Motor neuron (in vitro differentiated cells): ENCODE results near the gene SS18L1. TPM values are rescaled to one million over a fixed set of nuclear protein-coding genes. Genes with fewer than 3 reads are reported as not detected.

Experiments used
- ATAC-seq, 8 experiments: fragments of 200-7000 bp; cut with Tn5 transposase; replicated peaks in 6 of 8; 2 replicates each; pipeline ENCODE4 v1.8.0; 2021; ENCODE audit warnings: mild to moderate bottlenecking in 8 of 8, moderate library complexity in 8 of 8
- H3K27ac ChIP-seq, 2 donors: fragments of 250-450 bp; sonication (Bioruptor Pico); 2 replicates each; pipeline ENCODE4 v1.9.0; 2021; ENCODE audit warnings: antibody characterized with exemption in 2 of 2, mild to moderate bottlenecking in 2 of 2, moderate library complexity in 1 of 2
- H3K4me1 ChIP-seq, 2 donors: fragments of 250-450 bp; sonication (Bioruptor Pico); replicated peaks in 1 of 2; 2 replicates each; pipeline ENCODE4 v1.6.1; 2021; ENCODE audit warnings: antibody characterized with exemption in 2 of 2, mild to moderate bottlenecking in 2 of 2, moderate library complexity in 1 of 2
- H3K4me3 ChIP-seq, 5 donors: fragments of 250-450 bp; sonication (Bioruptor Pico); 2 replicates each; pipeline ENCODE4 v1.9.0; 2021; ENCODE audit warnings: antibody characterized with exemption in 5 of 5, mild to moderate bottlenecking in 5 of 5, moderate library complexity in 4 of 5
- WGBS, 10 experiments: fragments of 450-650 bp; shearing (Covaris generic); methylation state at CpG; one replicate each; pipeline ENCODE4 v1.0.0; 2022; 5-methylcytosine and 5-hydroxymethylcytosine counted together
- in situ Hi-C, 9 experiments: fragments of 400-800 bp; cut with MboI; loops; one replicate each; pipeline ENCODE4 v1.15.0; 2021; ENCODE audit warnings: low sequenced_read_pairs in 9 of 9, low pct_unique_long_range_greater_than_20kb in 2 of 9; ENCODE audit not compliant: unreplicated experiment in 9 of 9
- total RNA-seq, 8 experiments: library from RNA; unstranded; fragments of 300-600 nt; gene quantifications; 2 replicates each; pipeline versions ENCODE4 v1.2.3 to v1.2.4, GENCODE V29; 2022

The SS18L1 gene
- total RNA-seq, 8 experiments from 2014 or later = 9.5 to 32.0 (median 29.5) TPM

DNA sequence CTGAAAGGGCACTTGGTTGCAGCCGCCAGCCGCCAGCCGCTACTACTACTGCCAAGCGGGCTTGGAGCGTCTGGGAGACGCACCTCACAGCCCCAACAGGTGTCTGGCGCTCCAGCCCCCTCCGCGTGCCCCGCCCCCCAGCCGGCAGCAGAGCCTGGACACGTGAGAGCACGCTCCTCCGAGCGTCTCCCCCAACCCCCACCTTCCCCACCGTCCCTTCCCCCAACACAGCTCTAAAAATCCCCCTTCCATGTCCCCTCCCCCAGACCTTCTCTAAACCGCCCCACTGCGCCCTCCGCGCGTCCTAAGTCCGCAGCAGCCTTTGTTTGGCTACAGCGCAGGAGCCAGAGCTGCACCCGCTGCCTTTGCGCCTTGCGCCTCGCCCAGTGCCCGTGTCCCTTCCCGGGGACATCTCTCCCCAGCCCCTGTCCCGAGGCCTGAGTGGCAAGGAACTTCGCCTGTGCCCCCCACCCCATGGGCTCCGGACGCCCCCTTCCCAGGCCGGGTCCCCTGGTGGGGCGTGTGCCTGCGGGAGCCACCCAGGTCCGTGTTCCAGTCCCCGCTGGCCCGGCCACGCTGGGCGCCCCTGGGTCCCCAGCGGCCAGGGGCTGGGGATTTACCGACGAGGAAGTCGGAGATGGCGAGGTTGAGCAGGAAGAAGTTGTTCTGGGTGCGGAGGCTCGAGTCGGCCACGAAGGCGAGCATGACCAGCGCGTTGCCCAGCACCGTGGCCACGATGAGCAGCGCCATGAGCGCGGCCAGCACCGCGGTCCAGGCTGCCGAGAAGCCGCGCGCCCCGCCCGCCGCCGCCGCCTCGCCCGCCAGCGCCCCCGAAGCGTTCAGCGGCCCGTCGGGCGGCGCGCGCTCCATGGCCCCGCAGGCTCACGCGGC, 75.8 kb downstream of the SS18L1 start:
- H3K4me1 ChIP-seq = peaks cover 23 to 27% of the 10 kb centered on the region in 2 donors
- WGBS, 10 experiments = 3% methylated on average over 6 of the region's 84 CpGs; no CpG with 5 or more reads in 9 of the 10 experiments
- peak overlapping the region; percentile 37 to 53 (median 45) for H3K4me3 ChIP-seq
- H3K27ac ChIP-seq = no peak overlapping the region
- peak; percentile 19 to 66 (median 51) for ATAC-seq
- in situ Hi-C loops = no loop called here

GRCh38 chr20:62219992-62220665, 76.6 kb downstream of the SS18L1 start, which contains the start of gene HRH3:
HRH3 (minus strand) TSS chr20:62220278; CDS start chr20:62219970, 308 bp downstream.
- peak; percentile 72 to 90 (median 78) for ATAC-seq
- H3K27ac ChIP-seq = no peak within 1 kb of the TSS
- no CpG with 5 or more reads among the region's 84 CpGs for WGBS, 10 experiments
- H3K4me1 ChIP-seq = peaks cover 23 to 27% of the 10 kb centered on the region in 2 donors
- in situ Hi-C loops = no loop called here
- peak within 1 kb of the TSS; percentile 37 to 53 (median 45) for H3K4me3 ChIP-seq

- 0 to 3% (median 0%) methylated on average over 1 to 11 of the region's 46 CpGs; no CpG with 5 or more reads in 7 of the 10 experiments for WGBS, 10 experiments
Observed at GRCh38 chr20:62220666-62221568, 77.3 kb downstream of the SS18L1 start.

DNA sequence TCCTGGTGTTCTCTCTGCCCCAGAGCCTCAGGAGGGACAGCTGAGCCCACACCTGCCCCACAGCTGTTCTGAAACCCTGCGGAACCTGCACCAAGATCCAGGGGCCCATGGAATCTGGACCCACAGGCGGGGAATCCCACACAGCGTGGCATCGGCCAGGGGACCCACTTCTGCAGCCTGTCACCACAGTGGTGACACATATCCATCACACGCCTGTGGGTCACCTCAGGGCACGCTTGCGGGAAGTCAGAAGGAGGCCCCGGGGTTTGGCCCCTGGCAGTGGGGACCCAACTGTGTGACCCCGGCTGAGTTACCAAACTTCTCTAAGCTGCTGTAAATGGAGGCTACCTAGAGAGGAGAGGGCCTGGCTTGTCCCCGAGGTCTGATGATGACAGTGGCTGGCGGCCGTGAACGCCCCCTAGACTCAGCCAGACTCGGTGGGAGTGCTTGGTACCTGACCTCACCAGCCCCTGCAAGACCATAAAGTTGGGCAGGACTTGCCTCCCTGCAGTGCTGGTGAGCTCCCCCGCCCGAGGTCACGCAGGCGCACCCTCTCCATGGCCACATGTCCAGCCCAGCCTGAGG, 78.8 kb downstream of the SS18L1 start:
- Histone ChIP-seq H3K27ac (no peak overlapping the region), H3K4me1 (peaks cover 24 to 27% of the 10 kb centered on the region in 2 donors), H3K4me3 (no peak overlapping the region)
- WGBS, 10 experiments = 31 to 100% (median 57%) methylated on average over 1 to 4 of the region's 18 CpGs; no CpG with 5 or more reads in 6 of the 10 experiments
- no peak for ATAC-seq
- in situ Hi-C loops = no loop called here

More at GRCh38 chr20:62220666-62221568, 77.3 kb downstream of the SS18L1 start:
- ATAC-seq = peak in 5 of 8 experiments; percentile 10 to 39 (median 25)
- Histone ChIP-seq H3K4me1 (peaks cover 23 to 27% of the 10 kb centered on the region in 2 donors), H3K4me3 (peak overlapping the region; percentile 37 to 53 (median 45)), H3K27ac (no peak overlapping the region)
- in situ Hi-C loops = no loop called here

DNA sequence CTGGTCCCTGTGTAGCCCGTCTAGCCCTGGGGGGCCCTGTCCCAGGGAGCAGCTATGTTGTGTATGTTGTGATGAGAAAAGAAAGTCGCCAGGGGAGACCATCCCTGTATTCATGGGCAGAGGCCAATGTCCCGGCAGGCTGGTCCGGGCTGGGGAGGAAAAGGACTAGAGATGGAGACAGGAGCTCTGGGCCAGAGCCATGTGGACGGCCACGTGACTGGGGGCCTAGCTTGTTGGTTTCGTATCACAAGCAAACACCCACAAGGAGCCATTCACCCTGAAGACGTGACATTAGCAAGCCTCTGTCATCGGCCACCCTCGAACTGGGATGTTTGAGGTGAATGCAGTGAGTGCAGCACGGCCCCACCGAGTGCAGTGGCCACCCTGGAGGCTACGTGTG, 79.4 kb downstream of the SS18L1 start:
- in situ Hi-C loops = no loop called here
- 30 to 80% (median 40%) methylated on average over 1 to 9 of the region's 13 CpGs; no CpG with 5 or more reads in 5 of the 10 experiments for WGBS, 10 experiments
- H3K27ac ChIP-seq = no peak overlapping the region
- H3K4me3 ChIP-seq = no peak overlapping the region
- peaks cover 24 to 29% of the 10 kb centered on the region in 2 donors for H3K4me1 ChIP-seq
- ATAC-seq = no peak

DNA sequence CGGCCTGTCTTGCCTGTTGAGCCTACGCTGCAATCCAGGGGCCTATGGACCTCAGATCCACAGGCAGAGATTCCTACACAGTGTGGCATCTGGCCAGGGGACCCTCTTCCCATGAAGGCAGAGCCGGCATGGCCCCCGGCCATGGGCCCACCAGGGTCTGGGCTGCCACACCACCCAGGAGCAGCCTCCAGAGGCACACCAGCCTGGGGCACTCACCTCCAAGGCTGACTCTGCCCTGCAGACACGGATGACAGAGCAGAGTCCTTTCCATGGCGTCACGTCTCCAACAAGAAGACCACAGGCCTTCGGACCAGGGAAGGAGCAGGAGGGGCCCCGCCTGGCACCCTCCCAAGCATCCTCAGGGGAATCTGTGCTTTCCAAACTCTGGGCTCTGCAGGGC, 80.0 kb downstream of the SS18L1 start:
- no peak for ATAC-seq
- Histone ChIP-seq H3K4me1 (peaks cover 18 to 24% of the 10 kb centered on the region in 2 donors), H3K4me3 (no peak overlapping the region), H3K27ac (no peak overlapping the region)
- in situ Hi-C loops = no loop called here
- 0 to 90% (median 60%) methylated on average over 1 to 2 of the region's 9 CpGs; no CpG with 5 or more reads in 4 of the 10 experiments for WGBS, 10 experiments

- in situ Hi-C loops = no loop called here
- Histone ChIP-seq H3K4me1 (peaks cover 14 to 22% of the 10 kb centered on the region in 2 donors), H3K4me3 (no peak overlapping the region), H3K27ac (no peak overlapping the region)
- WGBS, 10 experiments = 40 to 55% (median 48%) methylated on average over 1 to 8 of the region's 21 CpGs; no CpG with 5 or more reads in 7 of the 10 experiments
- no peak for ATAC-seq
Observed at GRCh38 chr20:62224113-62224855, 80.7 kb downstream of the SS18L1 start.

DNA sequence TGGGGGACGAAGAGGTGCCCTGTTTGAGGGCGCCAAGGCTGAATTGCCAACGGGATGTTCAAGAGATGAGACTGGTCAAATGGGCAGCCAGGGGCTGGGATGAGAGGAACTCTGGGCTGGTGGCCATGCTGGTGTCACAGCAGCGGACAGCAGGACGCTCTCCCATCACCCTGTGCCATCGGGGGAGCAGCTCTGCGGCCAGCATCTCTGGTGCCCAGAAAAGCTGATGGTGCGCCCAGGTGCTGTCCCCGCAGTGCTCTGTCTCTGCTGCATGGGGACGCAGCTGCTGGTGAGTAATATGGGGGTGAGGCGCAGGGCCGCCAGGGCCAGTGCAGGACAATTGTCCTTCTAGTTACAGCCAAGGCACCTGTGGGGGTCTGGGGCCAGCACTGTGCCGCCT, 81.5 kb downstream of the SS18L1 start:
- WGBS, 10 experiments = 0 to 86% (median 69%) methylated on average over 2 to 7 of the region's 13 CpGs; no CpG with 5 or more reads in 5 of the 10 experiments
- H3K4me3 ChIP-seq = no peak overlapping the region
- no peak overlapping the region for H3K27ac ChIP-seq
- H3K4me1 ChIP-seq = peaks cover 11 to 22% of the 10 kb centered on the region in 2 donors
- no peak for ATAC-seq
- in situ Hi-C loops = no loop called here

DNA sequence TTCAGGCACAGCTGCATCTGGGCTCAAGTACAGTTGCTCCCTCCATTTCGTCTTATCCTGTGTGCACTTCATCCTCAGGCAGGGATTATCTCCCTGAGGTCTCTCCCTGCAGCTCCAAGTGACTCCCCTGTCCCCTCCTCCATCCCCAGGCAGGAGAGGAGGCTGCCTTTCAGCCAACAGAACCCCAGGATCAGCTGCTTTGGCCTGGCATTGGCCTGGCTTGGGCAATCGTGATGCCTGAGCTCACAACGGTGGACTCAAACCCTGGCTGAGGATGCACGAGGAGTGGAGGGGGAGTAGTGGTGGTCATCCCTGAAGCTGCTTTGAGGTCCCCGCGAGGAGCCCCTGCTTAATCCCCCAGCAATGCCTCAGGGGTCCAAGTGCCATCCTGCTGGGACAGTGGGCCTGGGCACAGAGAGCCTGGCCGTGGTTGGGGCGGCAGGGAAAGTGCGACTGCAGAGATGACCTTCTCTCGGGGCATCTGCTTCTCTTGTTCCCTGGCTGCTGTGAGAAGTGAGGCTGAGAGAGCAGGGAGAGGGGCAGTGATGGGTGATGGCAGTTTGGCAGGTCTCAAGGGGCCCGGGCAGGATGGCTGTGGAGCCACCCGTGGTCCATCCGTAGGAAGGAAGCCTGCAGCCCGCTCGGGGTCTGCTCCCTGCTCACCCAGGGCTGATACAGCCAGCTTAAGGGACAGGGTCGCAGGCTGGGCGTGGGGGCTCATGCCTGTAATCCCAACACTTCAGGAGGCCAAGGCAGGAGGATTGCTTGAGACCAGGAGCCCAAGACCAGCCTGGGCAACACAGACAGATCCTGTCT, 82.5 kb downstream of the SS18L1 start:
- H3K27ac ChIP-seq = no peak overlapping the region
- no peak for ATAC-seq
- WGBS, 10 experiments = 0 to 74% (median 60%) methylated on average over 1 to 8 of the region's 17 CpGs; no CpG with 5 or more reads in 3 of the 10 experiments
- in situ Hi-C loops = no loop called here
- H3K4me1 ChIP-seq = peaks cover 5 to 15% of the 10 kb centered on the region in 2 donors
- H3K4me3 ChIP-seq = no peak overlapping the region

GRCh38 chr20:62226707-62227590, 83.4 kb downstream of the SS18L1 start:
- WGBS, 10 experiments = 20 to 89% (median 69%) methylated on average over 2 to 7 of the region's 24 CpGs; no CpG with 5 or more reads in 4 of the 10 experiments
- no peak overlapping the region for H3K4me3 ChIP-seq
- no peak overlapping the region for H3K27ac ChIP-seq
- in situ Hi-C loops = no loop called here
- peak in 2 of 8 experiments; percentile 3 to 7 for ATAC-seq
- H3K4me1 ChIP-seq = peaks cover 0 to 6% of the 10 kb centered on the region in 2 donors
